SK-N-MC (cell line): ENCODE results near the gene CLEC7A.
A peak's percentile ranks its signal among the peaks of the same experiment; 100 is the strongest.

Source experiments
- DNase-seq: peaks from one replicate; pipeline ENCODE4 v3.0.0-alpha.2; 2011; ENCODE audit warnings: low read depth, low spot score
- H3K27ac ChIP-seq: fragments of 200-600 bp; sonication (generic); 2 replicates; pipeline ENCODE4 v1.5.1; 2016; ENCODE audit warnings: mixed run types
- H3K36me3 ChIP-seq: fragments of 200-600 bp; sonication (generic); 2 replicates; pipeline ENCODE4 v1.6.1; 2017; ENCODE audit warnings: antibody characterized with exemption, low read length, mixed read lengths; ENCODE audit not compliant: insufficient read depth
- H3K4me3 ChIP-seq: fragments of 200-600 bp; sonication (generic); 2 replicates; pipeline ENCODE4 v1.5.1; 2016
- H3K9ac ChIP-seq: fragments of 200-600 bp; sonication (generic); 2 replicates; pipeline ENCODE4 v1.8.0; 2017; ENCODE audit warnings: mixed run types, mixed read lengths; ENCODE audit not compliant: insufficient read length
- H3K9me3 ChIP-seq: fragments of 200-600 bp; sonication (generic); 2 replicates; pipeline ENCODE4 v1.6.1; 2017; ENCODE audit warnings: low read depth, mild to moderate bottlenecking, antibody characterized with exemption, low read length, moderate library complexity, mixed read lengths
- EZH2 ChIP-seq: fragments of 200-600 bp; sonication (generic); IDR thresholded peaks from one replicate; pipeline ENCODE4 v1.6.1; 2017; ENCODE audit warnings: antibody characterized with exemption
- FOXP2 ChIP-seq: optimal IDR thresholded peaks from 2 replicates; pipeline ENCODE3; 2011; ENCODE audit warnings: mild to moderate bottlenecking, moderate library complexity; ENCODE audit not compliant: insufficient read depth; ENCODE audit errors: extremely low read length, control extremely low read depth
- POLR2AphosphoS5 ChIP-seq: IDR thresholded peaks from 2 replicates; pipeline ENCODE4 v1.6.1; 2012; ENCODE audit warnings: mild to moderate bottlenecking, low read depth, low read length, borderline replicate concordance

CLEC7A gene

GRCh38 chr12:10110256-10110844 is 19.6 kb downstream of the CLEC7A start:
- Histone ChIP-seq H3K4me3 (no peak overlapping the region), H3K9me3 (no peaks in the 10 kb centered on the region), H3K9ac (no peak overlapping the region), H3K36me3 (no peaks in the 10 kb centered on the region), H3K27ac (no peak overlapping the region)
- no peak for DNase-seq
- TF ChIP-seq POLR2AphosphoS5 (no peak), EZH2 (no peak), FOXP2 (no peak)

- H3K36me3 ChIP-seq, result no peaks in the 10 kb centered on the region
- H3K9me3 ChIP-seq, result no peaks in the 10 kb centered on the region; the same call in 1 of the 2 replicates
- no peak overlapping the region for H3K9ac ChIP-seq
- TF ChIP-seq POLR2AphosphoS5 (no peak), EZH2 (no peak)
- peak overlapping the region; percentile 76; the same call in 1 of the 2 replicates for H3K4me3 ChIP-seq
- DNase-seq, result peak; percentile 40
- no peak overlapping the region for H3K27ac ChIP-seq
These were observed 27.7 kb downstream of the CLEC7A start for GRCh38 chr12:10102322-10102721.

- Histone ChIP-seq H3K27ac (peak overlapping the region; percentile 20; the same call in 1 of the 2 replicates), H3K4me3 (peak overlapping the region; percentile 76)
- TF ChIP-seq EZH2, result no peak
- TF ChIP-seq FOXP2, result no peak
- TF ChIP-seq POLR2AphosphoS5, result no peak
These were observed 28.3 kb downstream of the CLEC7A start for GRCh38 chr12:10101648-10102220.

GRCh38 chr12:10101042-10101579 is 28.9 kb downstream of the CLEC7A start:
- TF ChIP-seq POLR2AphosphoS5 (0 out of 2 replicates have a peak, but pooled peaks have one; percentile 20), EZH2 (no peak), FOXP2 (no peak)
- no peak overlapping the region for H3K9ac ChIP-seq
- no peaks in the 10 kb centered on the region for H3K36me3 ChIP-seq
- H3K27ac ChIP-seq, result peak overlapping the region; percentile 74
- H3K4me3 ChIP-seq, result peak overlapping the region; percentile 76
- peak; percentile 71 for DNase-seq
- no peaks in the 10 kb centered on the region; the same call in 1 of the 2 replicates for H3K9me3 ChIP-seq

More at GRCh38 chr12:10101648-10102220, 28.3 kb downstream of the CLEC7A start:
- Histone ChIP-seq H3K9me3 (no peaks in the 10 kb centered on the region; the same call in 1 of the 2 replicates), H3K9ac (no peak overlapping the region), H3K36me3 (no peaks in the 10 kb centered on the region)
- no peak for DNase-seq

- no peak within 1 kb of the TSS for H3K27ac ChIP-seq
- H3K9ac ChIP-seq, result no peak within 1 kb of the TSS
- H3K4me3 ChIP-seq, result no peak within 1 kb of the TSS
- TF ChIP-seq EZH2 (no peak), FOXP2 (no peak), POLR2AphosphoS5 (no peak)
- H3K9me3 ChIP-seq, result no peaks in the 10 kb centered on the region; the same call in 1 of the 2 replicates
- no peaks in the 10 kb centered on the region for H3K36me3 ChIP-seq
- no peak for DNase-seq
These were observed 31.2 kb downstream of the CLEC7A start, which contains the start of gene CLEC1A for GRCh38 chr12:10098791-10099190. Gene CLEC1A (minus strand): TSS chr12:10098985. CDS start chr12:10098922, 63 bp downstream.

GRCh38 chr12:10097521-10097920 is 32.5 kb downstream of the CLEC7A start:
- peak; percentile 28 for DNase-seq
- H3K27ac ChIP-seq, result no peak overlapping the region
- TF ChIP-seq EZH2 (no peak), FOXP2 (no peak), POLR2AphosphoS5 (no peak)

GRCh38 chr12:10095971-10096370 is 34.0 kb downstream of the CLEC7A start:
- Histone ChIP-seq H3K9ac (no peak overlapping the region), H3K36me3 (no peaks in the 10 kb centered on the region), H3K4me3 (no peak overlapping the region), H3K27ac (no peak overlapping the region), H3K9me3 (no peaks in the 10 kb centered on the region)
- no peak for TF ChIP-seq POLR2AphosphoS5
- no peak for TF ChIP-seq FOXP2
- no peak for TF ChIP-seq EZH2
- DNase-seq, result no peak

More at GRCh38 chr12:10097521-10097920, 32.5 kb downstream of the CLEC7A start:
- Histone ChIP-seq H3K4me3 (no peak overlapping the region), H3K9me3 (no peaks in the 10 kb centered on the region), H3K9ac (no peak overlapping the region), H3K36me3 (no peaks in the 10 kb centered on the region)

- no peak for TF ChIP-seq POLR2AphosphoS5
- no peak for TF ChIP-seq FOXP2
- TF ChIP-seq EZH2, result no peak
These were observed 35.2 kb downstream of the CLEC7A start for GRCh38 chr12:10094646-10095395.

More at GRCh38 chr12:10094646-10095395, 35.2 kb downstream of the CLEC7A start:
- no peaks in the 10 kb centered on the region for H3K36me3 ChIP-seq
- no peak for DNase-seq
- H3K9me3 ChIP-seq, result no peaks in the 10 kb centered on the region
- no peak overlapping the region for H3K4me3 ChIP-seq
- no peak overlapping the region for H3K27ac ChIP-seq
- no peak overlapping the region for H3K9ac ChIP-seq
